Activated effector memory CD4-positive, alpha-beta T cell treated with Interleukin-2 at 50 U/mL for 16 hours (primary cell): Measurements from ENCODE around the gene HYDIN.
"Not testable (repeated sequence)": the region's sequence is repeated elsewhere in the genome, so short reads cannot be mapped to it uniquely, and the experiment has no call there.

Experiments
- DNase-seq: peaks from one replicate; pipeline ENCODE4 v3.0.0-alpha.2; 2020

The HYDIN gene

DNA sequence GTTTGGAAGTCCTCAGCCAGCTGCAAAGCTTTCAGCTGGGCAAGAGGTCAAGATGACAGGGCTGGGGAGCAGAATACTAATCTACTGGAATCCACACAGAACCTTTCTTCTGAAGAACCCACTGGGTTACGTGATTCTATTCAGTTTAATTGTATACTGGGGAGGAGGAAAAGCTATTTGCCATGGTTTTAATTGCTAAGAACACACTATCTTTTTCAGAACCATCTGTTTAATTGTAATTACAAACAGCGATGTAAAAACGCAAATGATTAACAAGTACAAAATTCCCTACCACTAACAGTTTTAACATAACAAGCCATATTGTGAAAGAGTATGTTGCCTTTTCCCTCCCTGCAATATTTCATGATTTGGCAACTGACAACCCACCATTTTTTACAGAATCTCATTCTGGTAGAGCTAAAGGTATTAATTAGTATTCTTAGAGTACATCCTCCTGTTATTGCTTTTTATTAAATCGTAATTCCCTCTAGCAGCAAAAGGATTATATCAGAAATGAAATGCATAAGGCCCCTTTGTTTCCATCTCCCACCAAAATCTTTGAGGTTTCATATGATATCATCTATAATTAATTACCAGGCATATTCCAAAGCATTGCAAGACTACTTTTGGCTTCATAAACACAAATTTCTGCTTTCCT lies 12.1 kb downstream of the HYDIN start:
- no peak for DNase-seq

DNA sequence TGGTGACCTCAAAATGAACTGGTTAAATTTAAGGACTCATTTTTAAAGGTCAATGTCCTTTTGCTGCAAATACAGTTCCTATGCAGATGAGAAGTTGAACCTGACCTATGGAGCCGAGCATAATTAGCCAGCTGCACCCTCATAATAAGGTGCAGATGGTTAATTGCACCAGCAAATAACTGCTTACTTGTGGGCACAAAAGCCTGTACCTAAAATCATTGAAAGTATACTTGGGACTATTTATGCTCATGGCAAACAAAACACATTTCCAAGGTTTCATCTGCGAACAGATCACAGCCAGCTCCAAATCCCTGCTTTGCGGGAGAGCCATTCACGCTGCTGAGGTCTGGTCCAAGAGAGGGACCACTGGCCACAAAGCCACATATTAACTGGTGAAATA lies 13.0 kb downstream of the HYDIN start:
- no peak for DNase-seq

DNA sequence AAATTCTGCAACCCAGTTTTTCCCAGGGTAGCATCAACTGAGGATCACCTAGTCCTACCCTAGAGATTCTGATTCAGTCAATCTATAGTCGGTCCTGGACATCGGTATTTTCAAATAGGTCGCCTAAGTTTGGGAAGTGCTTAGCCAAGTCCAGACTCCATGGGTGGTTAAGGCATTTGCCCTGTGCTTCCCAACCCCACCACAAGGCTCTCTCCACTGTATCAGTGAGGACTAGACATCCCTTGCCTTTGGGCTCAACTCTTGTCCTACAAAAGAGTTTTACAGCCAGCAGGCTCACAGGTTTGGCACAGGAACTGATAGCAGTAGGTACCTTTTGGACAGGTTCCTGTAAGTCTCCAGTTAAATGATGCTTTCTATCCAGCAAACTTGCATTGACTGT lies 13.8 kb downstream of the HYDIN start:
- DNase-seq, result no peak

DNA sequence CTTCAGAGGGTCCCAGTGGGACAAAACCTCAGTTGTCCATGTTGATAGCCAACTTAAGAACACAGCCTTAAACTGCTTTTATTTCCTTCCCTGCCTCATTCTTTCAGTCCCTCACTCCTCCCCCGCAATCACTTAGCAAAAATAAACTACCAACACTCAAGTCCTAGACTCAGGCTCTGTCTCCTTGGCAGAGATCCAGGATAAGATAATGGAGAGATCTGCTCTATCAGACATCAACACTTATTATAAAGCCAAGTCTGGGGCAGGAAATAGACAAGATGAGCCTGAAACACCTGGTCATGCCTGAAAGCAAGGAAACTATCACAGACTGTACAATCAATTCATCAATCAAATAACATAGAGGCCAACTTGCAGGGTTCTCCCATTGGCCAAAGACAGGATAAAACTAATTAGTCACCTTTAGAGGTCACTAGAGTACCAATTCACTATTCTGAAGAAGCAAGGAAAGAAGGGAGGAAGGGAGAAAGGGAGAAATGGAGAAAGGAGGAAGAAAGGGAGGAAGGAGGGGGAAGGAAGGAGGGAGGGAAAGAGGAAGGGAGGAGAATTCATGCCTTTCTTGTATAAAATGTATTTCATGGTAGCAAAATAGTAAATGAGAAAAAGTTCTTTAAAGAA lies 15.7 kb downstream of the HYDIN start:
- no peak for DNase-seq

DNA sequence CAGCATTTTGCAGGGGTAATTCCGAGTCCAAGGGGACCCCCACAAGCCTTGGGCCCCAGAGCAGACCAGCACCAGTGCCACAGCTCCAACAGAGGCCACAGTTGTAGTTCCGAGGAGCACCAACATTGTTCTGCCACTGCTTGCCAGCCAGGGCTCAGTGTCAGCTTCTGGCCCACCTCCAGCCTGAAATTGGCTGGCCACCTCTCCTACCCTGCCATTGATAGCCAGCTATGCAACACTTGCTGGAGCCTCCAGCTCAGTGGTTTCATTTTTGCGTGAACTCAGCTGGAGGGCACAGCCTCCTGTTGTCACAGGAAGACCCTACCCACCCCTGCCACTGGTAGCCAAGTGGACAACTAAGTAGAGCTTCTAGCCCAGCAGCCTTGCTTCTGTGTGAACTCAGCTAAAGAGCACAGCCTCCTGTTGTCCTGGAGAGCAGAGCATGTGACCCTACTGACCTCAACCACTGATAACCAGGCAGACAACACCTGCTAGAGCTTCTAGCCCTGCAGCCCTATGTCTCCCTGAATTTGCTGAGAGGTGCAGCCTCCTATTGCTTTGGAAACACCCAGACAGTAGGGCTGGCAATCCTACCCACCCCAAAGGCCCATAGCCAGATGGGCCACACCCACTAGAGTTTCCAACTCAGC lies 24.9 kb downstream of the HYDIN start:
- DNase-seq, result no peak

DNA sequence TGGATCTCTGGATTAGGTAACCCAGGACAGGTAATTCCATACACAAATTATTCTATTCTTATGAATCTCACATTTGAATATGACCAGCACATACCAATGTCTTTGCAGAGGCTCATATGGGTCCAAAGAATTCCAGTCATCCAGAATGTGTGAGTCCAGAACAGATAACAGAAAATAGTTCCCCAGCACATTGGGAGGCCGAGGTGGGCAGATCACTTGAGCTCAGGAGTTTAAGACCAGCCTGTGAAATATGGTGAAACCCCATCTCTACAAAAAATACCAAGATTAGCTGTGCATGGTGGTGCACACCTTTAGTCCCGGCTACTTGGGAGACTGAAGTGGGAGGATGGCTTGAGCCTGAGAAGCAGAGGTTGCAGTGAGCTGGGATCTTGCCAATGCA lies 26.9 kb downstream of the HYDIN start:
- no peak for DNase-seq

DNA sequence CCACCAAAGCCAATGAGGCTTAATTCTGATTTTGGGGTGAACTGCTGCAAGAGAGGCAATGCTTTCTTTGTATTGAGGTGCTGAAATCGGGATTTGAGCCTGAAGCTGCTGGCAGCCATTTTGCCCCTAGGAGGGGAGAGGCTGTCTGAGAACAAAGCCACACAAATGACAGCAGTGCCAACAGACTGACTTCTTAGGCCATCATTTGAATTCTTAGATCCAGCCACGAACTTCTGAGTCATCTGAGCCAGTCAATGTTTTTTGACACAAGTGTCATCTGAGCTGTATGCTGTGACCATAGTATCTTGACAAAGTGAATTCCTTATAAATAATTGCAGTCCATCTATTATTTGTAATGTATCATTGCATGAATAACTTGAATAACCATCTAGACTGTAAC lies 29.0 kb downstream of the HYDIN start:
- no peak for DNase-seq

DNA sequence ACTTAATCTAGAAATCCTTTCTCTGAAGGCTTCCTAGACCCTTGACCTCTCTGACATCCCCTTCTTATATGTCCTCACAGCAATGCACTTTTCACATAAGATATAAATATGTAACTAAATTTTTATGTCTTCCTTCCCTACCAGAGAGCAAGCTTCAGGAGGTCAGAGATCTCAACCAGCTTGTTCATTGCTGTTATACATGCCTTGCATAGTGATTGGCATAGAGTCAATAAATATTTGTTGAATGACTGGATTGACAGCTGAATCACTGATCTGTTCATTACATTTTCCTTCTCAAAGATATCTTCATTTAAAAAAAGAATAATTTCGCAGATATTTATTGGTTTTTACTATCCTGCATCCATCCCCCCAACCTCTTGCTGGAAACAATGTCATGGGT lies 29.5 kb downstream of the HYDIN start:
- no peak for DNase-seq

DNA sequence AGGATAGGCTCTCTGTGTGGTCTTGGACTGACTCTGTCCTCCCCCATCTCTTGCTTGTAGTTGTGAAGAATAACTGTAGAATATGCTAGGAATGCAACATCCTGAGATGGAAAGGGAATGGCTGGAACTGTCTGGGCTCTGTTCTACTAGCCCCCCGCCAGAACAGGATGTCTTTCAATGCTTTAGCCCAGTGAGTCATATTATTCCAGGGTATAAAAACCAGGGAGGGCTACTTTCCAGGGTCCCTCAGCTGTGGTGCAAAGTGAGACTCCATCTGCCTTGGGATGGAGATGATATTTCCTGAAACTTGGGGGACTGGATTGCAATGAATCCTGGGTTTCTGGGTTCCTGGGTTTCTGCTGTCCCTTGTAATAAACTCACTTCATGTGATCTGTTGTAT lies 32.1 kb downstream of the HYDIN start:
- DNase-seq, result no peak

DNA sequence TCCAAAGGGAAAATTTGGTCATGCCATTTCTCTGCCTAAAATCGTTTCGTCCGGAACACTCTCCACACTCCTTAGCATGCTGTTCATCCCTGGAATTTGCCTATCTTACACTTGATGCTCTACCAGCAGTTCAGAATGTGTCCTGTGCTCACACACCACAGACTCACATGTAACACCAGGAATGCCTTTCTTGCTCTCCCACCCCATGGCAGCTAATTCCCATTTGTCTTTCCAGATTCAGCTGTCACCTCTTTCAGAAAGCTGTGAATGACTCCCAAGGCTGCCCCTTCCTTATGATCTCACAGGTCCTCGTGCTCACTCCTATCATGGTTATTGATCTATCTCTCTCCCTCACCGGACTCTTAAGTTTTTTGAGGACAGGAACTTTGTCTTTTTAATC lies 38.1 kb downstream of the HYDIN start:
- DNase-seq, result no peak

DNA sequence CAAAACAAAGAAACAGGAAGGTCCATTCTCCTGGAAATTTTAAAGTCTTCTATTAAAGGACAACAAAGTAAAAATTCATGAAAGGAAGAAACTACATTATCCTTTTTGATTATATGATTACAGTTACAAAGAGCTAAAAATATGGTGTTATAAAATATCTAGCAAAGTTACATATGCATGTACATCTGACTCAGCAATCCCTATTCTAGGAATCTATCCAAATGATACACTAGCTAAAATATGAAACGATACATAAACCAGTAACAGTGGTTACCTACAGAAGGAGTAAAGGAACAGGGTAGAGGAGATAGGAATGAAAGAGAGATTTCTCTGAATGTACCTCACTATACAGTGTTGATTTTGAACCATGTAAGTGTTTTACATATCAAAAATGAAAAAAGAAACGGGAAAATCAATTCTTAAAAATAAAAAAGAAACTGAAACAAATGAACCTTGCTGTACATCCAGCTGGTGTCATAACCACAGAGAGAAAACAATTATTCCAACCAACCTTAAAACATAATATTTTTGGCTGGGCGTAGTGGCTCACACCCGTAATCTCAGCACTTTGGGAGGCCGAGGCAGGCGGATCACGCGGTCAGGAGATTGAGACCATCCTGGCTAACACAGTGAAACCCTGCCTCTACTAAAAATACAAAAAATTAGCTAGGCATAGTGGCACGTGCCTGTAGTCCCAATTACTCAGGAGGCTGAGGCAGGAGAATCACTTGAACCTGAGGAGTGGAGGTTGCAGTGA lies 41.4 kb downstream of the HYDIN start:
- DNase-seq, result no peak

DNA sequence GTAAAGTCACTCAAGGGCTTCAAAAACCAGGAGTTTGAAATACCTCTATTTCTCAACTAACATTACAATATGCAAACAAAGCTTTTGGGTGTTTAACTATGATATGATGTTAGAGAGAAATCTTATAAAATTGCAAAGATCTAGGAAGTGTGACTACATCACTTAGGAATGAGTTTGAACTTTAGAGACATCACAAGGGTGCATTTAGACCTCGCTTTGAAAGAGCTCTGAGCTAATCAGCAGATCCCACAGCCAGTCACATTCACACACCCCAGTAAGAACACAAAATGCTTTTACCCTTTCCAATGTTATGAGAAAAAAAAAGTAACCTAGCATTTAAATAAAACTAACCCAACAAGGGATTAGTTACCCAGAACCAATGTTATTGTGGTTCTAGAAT lies 45.2 kb downstream of the HYDIN start:
- no peak for DNase-seq

DNA sequence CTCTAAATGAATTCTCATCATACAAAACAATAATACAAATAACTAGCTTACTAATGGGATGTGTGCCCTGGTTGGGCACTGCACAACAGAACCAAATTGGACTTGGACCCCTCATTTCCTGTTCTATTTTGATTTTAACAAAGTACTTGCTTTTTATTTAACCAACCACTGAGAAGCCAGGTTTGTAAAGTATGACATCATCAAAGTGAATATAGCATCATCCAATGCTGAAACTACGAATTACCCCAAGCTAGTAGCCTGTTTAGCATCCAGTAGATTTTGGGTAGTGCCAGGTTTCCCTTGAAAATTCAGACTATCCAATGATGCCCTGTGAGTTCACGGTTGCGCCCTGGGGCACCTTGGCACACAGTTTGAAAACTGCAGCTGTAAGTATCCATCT lies 51.0 kb downstream of the HYDIN start:
- no peak for DNase-seq

DNA sequence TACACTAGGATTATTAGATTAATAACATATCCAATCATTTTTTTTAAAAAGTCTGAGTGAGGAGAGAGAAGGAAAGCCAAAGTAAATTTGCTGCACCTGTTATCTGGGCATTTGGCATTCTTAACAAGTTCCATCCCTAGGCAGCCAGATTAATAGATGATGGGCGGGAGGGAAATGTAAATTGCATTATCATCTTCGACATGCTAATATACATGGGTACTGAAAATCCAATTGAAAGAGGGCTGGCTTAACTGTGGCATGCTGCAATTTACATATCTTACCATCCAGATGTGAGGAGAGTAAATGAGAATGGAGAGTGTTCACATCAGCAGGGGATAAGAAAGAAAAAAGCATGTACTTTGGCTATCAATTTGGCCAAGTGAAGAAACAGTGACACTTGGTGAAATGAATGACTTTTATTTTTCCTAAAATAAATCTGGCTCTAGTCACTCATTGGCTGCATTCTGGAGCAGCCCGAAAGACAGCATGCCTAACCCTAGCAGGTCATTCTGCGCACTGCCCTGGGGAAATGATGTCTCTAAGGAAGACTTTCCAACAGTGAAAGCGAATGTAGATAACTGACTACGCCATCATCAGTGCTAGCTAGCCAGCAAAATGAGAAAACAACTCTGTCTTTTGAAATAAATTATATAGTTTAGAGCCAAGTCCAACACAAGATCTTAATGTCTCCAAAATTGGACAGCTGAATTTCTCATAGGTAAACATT lies 57.9 kb downstream of the HYDIN start:
- DNase-seq, result no peak

DNA sequence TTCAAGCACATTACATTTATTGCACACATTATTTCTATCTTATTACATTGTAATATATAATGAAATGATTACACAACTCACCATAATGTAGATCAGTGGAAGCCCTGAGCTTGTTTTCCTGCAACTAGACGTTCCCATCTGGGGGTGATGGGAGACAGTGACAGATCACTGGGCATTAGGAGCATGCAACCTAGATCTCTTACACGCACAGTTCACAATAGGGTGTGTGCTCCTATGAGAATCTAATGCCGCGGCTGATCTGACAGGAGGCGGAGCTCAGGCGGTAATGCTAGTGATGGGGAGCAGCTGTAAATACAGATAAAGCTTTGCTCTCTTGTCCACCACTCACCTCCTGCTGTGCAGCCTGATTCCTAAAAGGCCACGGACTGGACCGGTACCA lies 69.5 kb downstream of the HYDIN start:
- not testable (repeated sequence) for DNase-seq

DNA sequence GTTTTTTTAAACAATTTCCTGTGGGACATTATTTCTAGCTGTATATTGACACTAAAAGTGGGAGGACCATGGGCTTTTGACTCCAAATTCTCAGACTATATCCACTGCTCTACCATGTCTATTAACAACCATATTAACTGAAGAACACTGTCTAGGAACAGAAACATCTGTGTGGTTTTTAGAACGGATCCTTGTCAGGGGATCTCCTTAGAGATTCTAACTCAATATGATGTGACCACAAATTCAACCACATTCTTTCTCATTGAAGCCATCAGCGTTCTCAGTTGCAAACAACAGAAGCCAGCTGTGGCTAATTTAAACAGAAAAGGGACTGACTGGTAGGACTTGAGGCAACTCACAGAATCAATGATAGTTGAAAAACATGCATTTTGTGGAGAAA lies 73.2 kb downstream of the HYDIN start:
- DNase-seq, result not testable (repeated sequence)

DNA sequence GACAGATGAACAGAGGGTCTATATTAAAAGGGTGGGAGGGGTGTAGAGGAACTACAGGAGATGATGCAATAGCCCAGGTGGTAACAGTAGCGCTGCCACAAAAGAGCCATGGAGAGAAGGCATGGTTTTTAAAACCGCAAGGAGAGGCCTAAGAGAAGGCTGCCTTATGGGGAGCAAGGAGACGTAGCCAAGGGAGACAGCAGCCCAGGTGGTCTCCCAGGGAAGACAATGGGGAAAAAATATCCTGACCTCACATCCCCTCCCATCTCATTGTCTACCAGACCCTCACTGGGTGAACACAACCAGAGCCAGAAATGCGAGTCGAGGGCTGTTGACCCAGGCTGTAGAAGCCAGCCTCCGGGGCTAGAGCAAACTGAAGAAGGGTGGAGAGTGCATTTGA lies 77.2 kb downstream of the HYDIN start:
- DNase-seq, result not testable (repeated sequence)

DNA sequence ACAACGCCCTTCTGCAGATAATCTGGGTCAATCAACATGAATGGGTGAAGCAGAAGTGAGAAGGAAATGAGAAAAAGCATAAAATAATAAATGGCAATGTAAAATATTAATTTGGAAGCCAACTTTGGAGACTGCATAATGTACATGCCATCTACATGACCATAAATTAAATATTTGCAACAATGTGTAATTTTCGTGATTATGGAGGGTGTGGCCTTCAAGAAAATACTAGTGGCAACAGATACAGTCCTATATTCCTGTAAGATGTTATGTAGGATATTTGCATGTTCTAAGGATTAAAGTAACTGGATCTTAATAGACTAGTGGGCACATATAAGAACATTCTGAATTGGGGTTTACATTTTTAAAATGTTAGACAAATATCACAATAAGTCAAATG lies 78.9 kb downstream of the HYDIN start:
- DNase-seq, result not testable (repeated sequence)

DNA sequence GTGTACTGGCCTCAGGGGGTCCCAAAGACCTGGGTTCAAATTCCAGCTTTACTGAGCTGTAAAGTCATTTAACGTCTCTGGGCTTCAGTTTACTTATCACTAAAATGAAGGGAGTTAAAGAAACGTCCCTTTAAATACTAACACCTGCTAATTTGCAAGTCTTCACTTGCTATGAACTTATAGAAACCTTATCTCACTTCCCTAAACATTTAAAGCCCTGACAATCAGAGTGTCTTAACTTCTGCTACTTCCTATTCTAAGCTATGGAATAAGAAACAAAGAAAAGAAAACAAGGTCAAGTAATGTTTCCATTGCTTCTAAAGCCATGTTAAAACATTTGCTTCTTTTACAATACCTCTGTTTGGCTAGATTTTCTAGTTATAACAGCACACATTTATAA lies 87.3 kb downstream of the HYDIN start:
- not testable (repeated sequence) for DNase-seq

DNA sequence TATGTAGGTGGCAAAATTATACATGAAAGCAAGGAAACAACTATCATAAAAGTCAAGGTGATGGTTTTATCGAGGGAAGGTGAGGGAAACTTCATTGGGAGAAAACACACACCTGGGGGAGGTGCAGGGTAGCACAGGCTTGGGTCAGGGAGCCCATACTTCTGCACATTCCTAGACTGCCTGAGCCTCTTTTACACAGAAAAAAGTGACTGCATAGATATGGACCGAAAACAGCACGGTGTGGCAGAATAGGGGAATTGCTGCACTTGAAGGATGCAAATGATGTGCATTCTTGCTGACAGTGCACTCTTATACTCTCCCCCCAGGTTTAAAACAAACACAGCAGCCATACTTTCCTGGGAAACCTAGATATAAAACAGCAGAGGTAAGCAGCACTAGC lies 120.0 kb downstream of the HYDIN start:
- DNase-seq, result not testable (repeated sequence)

DNA sequence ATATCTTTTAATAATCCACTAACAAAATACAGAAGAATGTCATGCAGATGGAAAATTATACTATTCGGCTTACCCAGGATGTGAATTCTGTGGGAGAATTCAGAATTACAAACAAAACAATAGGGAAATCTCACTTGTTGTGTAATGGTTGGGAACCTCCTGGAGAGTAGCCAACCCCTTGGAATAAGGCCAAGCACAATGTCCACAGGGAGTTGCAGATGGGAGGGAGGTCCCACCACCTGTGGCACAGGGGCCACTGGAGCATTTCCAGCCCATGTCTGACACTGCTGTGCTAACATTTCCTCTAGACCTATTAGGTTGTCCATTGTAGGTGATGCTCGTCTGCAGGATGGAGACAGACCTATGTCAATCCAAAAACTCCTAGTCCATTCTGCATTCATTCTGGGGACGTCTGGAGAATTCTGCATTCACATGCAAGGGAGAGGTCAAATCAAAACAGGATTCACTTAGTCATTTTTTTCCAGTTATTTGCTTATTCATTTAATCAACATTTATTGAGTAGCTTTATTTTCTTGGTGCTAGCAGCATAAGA lies 120.8 kb downstream of the HYDIN start:
- DNase-seq, result not testable (repeated sequence)

DNA sequence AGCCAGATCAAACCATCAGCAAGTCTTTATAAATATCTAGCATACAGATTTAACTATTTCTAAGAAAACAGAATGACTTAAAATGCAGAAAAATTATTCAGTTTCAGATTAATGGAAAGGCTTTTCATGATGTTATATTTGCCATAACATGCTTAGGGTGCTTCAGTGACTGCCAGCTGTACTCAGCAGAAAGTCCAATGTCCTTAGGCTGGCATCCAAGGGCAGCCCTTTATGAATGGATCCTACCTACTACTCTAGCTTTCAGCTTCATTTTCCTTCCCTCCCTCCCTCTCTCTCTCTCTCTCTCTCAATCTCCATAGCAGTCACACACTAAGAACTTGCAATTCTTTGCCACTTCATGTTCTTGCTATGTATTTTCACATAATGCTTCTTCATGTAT lies 124.6 kb downstream of the HYDIN start:
- DNase-seq, result not testable (repeated sequence)

DNA sequence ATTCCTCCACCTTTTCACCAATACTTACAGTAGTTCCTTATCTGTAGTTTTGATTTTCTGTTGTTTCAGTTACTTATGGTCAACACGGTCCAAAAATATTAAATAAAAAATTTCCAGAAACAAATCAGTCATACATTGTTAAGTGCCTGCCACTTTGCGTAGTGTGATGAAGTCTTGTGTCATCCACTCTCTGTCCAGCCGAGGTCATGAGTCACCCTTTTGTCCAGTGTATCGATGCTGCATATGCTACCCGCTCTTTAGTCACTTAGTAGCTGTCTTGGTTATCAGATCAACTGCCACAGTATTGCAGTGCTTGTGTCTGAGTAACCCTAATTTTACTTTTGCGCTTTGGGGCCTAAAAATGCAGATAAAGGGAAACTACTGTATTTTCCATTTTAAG lies 146.9 kb downstream of the HYDIN start:
- not testable (repeated sequence) for DNase-seq
